HG03045 (cell line): Measurements from ENCODE around the gene EPB41L2.
"Not testable (repeated sequence)": the region's sequence is repeated elsewhere in the genome, so short reads cannot be mapped to it uniquely, and the experiment has no call there.

Experiments
- ATAC-seq: cut with Tn5 transposase; IDR thresholded peaks from one replicate; pipeline ENCODE4 v1.9.1; 2021; ENCODE audit warnings: mild to moderate bottlenecking, moderate library complexity; ENCODE audit not compliant: unreplicated experiment

The EPB41L2 gene

DNA sequence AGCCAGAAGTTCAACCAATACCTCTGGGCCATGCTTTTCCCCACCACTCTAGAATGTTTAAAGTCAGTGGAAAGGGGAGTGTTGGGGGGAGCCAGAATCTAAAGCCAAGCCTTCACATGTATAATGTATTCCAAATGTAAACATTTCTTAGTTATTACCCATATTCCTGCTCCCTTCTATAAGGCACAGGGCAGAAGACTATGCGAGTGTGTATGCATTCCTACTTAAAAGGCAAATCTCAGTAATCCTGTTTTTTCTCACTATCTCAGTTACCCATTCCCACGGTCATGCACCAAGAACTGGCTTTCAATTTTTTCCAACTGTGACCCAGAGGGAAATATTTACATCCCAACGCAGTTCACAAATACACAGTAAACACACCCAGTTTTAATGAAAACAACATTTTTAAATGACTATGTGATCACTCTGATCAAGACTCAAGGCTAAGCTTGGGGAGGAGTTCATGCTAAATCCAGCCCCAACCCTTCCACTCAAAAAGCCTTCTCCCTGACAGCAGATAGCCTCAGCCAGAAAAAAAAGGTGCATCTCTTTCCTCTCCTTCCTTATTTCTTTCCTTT lies 57.5 kb downstream of the EPB41L2 start:
- no peak for ATAC-seq

DNA sequence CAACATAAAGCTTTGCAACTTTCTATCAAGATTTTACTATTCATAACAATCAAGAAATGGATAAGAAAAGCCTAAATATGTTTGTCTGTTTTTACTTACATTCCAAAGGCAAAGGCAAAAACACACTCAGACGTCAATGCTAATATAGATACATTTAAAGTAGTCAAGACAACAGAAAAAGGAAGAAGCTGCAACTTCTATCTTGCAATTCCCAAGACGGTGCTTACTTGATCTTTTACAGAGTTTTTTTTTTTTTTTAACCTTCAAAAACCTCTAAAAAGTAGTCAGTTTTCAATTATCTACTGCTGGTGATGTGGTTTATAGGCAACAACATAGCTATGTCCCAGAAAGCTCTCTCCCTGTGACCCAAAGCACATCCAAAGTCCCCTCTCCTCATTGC lies 58.1 kb downstream of the EPB41L2 start:
- ATAC-seq, result no peak

DNA sequence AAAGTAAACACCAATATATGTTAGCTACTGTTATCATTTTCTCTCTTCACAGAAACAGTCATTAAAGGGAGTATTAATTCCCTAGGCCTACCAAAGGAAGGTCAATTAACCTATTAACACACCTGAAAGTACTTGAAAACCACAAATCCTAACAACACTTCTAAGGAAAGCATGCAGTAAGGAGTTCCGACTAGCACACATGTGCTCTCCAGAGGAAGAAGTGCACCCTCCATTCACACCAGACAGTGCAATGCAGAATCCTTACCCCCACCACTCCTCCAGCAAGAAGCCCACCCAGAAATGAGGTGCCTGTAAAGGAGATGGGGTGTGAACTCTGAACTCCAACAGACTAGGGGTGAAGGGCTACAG lies 58.7 kb downstream of the EPB41L2 start:
- ATAC-seq, result no peak

DNA sequence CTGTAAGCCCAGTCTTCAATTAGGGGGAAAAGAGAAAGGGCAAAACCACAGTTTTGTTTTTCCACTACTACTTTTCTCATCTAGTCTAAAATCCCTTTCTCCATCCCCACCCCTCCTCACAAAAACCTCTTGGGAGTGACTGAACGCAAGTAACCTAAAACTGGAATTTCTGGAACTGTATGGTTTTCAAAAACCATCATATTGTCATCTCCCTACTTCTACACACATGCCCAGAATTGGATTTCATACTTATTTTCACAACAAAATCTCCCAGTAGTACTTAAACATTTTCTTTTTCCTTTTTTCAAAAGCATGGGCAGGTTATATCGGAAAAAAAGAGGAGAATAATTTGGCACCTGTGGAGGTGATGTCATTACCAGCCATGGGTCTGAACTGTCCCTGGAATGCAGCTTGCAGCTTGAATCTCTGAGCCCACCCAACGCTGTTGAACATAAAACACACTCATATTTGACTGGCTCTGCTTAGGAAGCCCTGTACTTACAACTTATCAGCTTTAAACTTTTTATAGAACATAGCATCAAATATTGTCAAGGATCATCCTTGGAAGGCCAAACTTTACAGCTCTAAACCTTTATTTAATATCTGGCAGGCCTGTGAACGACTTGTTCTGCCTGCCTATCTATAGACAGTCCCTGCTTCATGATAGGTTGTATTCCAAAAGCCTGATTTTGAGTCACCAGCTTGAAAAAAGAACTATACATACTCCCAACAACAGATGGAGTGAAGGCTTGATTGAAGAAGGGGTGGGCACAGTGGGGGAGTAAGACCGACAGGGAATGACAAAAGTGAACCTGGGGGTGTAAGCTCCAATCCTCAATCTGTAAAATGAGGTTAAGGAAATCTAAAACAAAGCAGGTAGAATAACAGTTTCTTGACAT lies 59.3 kb downstream of the EPB41L2 start:
- no peak for ATAC-seq

- ATAC-seq, result no peak
Measured at GRCh38 chr6:131002661-131002980, 60.4 kb downstream of the EPB41L2 start.

- ATAC-seq, result no peak
Measured at GRCh38 chr6:131001945-131002660, 60.9 kb downstream of the EPB41L2 start.

- no peak for ATAC-seq
Measured at GRCh38 chr6:131001111-131001736, 61.8 kb downstream of the EPB41L2 start.

GRCh38 chr6:131000544-131000943 lies 62.5 kb downstream of the EPB41L2 start:
- ATAC-seq, result no peak

DNA sequence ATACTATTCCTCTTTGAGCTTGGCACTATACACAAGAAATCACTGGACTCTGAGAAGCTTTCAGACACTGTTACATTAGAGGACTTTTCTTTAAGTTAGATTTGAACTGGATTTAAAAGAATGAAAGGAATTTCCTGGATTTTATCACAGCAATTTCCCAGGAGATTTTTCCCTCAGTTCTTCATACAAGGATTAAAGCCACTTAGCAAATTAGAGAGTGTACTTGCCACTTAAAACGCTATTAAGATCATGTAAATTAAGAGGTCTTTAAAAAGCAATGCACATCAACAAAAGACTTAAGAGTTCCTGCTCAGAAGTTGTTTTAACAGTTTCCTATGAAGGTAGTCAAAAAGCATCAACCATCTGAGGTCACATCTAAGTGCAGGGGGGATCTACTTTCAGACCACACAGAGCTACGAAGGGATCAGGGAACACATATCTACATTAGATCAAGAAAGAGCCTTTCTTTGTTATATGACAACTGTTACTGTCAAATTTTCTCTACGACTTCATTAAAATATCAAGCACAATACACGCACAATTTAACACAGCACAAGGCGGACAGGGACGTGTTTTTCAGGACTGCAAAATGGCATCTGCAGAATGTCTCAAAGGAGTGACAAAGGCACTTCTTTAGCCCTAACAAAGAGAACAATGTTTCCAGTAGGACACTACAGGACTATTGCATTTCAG lies 65.8 kb downstream of the EPB41L2 start:
- ATAC-seq, result no peak

DNA sequence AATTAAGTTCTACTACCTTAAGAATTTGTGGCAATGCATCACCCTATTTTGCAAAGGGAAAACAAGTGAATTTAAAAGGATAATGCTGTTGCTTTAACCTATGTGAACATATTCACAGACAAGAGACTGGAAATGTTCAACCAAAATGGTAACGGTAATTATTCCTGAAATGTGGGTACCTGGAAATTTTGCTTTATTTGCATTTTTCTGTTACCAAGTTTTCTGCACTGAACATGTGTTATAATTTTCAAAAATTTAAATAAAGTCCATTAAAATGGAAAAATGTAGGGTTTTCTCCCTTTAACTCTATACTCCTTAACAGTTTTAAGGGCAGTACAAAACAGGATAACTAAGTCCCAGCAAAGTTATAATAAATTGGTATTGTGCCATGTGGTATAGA lies 66.4 kb downstream of the EPB41L2 start:
- ATAC-seq, result no peak

- ATAC-seq, result no peak
Measured at GRCh38 chr6:130995783-130996447, 67.1 kb downstream of the EPB41L2 start.

GRCh38 chr6:130994319-130995097 lies 68.5 kb downstream of the EPB41L2 start:
- ATAC-seq, result no peak

- ATAC-seq, result no peak
Measured at GRCh38 chr6:130993292-130993765, 69.7 kb downstream of the EPB41L2 start.

DNA sequence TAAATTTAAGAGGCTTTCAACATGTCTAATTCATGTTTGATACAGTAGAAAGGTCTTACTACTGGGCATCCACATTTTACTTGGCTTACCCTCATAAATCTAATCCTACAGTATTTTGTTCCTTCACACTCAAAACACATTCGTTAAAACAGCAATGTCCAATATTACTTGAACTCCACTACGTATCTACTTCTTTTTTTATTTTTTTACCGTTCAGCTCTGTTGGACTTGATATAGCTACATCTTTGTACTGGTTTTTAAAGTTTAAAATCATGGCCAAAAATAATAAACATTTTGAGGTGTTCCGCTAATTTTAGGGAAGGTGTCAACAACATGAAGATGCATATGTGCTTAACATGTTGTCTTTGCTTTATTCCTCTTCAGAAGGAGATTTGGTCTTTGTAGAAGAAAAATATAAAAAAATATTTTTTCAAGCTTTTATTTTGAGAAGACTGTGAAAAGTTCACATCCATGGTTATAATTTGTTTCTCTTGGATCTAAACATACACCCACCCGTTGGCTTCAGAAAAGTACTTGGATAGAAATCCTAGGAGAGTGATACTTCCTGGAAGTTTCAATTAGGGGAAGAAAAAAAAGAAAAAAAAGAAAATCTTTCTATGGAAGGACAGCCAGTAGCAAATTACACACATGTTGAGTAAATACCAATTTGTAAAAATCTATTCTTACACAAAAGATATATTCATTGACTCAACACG lies 71.5 kb downstream of the EPB41L2 start:
- no peak for ATAC-seq

DNA sequence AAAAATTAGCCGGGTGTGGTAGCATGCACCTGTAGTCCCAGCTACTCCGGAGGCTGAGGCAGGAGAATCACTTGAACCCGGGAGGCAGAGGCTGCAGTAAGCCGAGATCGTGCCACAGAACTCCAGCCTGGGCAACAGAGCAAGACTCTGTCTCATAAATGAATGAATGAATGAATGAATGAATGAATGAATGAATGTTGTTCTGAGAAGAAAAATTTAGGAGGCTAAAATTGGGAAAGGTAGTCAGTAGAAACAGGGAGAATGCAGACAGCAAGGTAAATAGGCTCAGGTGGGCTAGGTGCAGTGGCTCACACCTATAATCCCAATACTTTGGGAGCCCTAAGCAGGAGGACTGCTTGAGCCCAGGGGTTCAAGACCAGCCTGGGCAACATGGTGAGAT lies 75.5 kb downstream of the EPB41L2 start:
- not testable (repeated sequence) for ATAC-seq

GRCh38 chr6:130985115-130985514 lies 77.9 kb downstream of the EPB41L2 start:
- ATAC-seq, result no peak

- no peak for ATAC-seq
Measured at GRCh38 chr6:130982941-130983456, 80.0 kb downstream of the EPB41L2 start.

- ATAC-seq, result no peak
Measured at GRCh38 chr6:130982135-130982534, 80.9 kb downstream of the EPB41L2 start.

GRCh38 chr6:130981409-130981808 lies 81.6 kb downstream of the EPB41L2 start:
- no peak for ATAC-seq
